Peyer's patch (tissue), 4 donors: ENCODE results near the gene COPG2. TPM values are rescaled to one million over a fixed set of nuclear protein-coding genes. Genes with fewer than 3 reads are reported as not detected.

Source experiments
- DNase-seq, 3 donors: peaks; one replicate each; pipeline ENCODE4 v3.0.0-alpha.2; 2017 to 2019
- H3K27ac ChIP-seq, 4 donors: fragments of 200-600 bp; sonication (generic); one replicate each; pipeline ENCODE4 v1.5.1; 2016 to 2019
- H3K27me3 ChIP-seq, 2 donors: fragments of 200-600 bp; sonication (generic); one replicate each; pipeline ENCODE4 v1.5.1; 2019
- H3K36me3 ChIP-seq, 3 donors: fragments of 200-600 bp; sonication (generic); one replicate each; pipeline ENCODE4 v1.5.1; 2016 to 2019
- H3K4me1 ChIP-seq, 4 donors: fragments of 200-600 bp; sonication (generic); one replicate each; pipeline ENCODE4 v1.5.1; 2016 to 2019
- H3K4me3 ChIP-seq, 4 donors: fragments of 200-600 bp; sonication (generic); 1 replicate in 3 of 4; 2 replicates in 1 of 4; pipeline ENCODE4 v1.5.1; 2016 to 2019; ENCODE audit warnings: mild to moderate bottlenecking in 1 of 4
- H3K9me3 ChIP-seq, 4 donors: fragments of 200-600 bp; sonication (generic); one replicate each; pipeline ENCODE4 v1.5.1; 2016 to 2019; ENCODE audit warnings: mild to moderate bottlenecking in 1 of 4
- POLR2A ChIP-seq, 2 donors: fragments of 450-650 bp; IDR thresholded peaks; one replicate each; pipeline ENCODE4 v1.5.1; 2017; ENCODE audit warnings: antibody characterized with exemption in 2 of 2, mild to moderate bottlenecking in 2 of 2, moderate library complexity in 2 of 2
- total RNA-seq, 4 donors: library from RNA; depleted of rRNA; stranded (reverse); fragments of >200 nt; gene quantifications; one replicate each; pipeline ENCODE4 v1.1.0, GENCODE V29; 2016
- TF ChIP-seq, protein P1 (sequence below), 6 experiments: fragments of 450-650 bp in 4 of 6; fragments of 200-600 bp in 2 of 6; sonication (generic) in 1 of 6; IDR thresholded peaks; one replicate each; pipeline ENCODE4 v1.5.1; 2017 to 2019; ENCODE audit warnings: antibody characterized with exemption in 6 of 6, mild to moderate bottlenecking in 3 of 6, moderate library complexity in 1 of 6

The COPG2 gene
- total RNA-seq: 10 to 100 TPM in 3 of 4 donors, 1 to 10 TPM in 1; 5.3 to 14.9 (median 12.0) TPM

DNA sequence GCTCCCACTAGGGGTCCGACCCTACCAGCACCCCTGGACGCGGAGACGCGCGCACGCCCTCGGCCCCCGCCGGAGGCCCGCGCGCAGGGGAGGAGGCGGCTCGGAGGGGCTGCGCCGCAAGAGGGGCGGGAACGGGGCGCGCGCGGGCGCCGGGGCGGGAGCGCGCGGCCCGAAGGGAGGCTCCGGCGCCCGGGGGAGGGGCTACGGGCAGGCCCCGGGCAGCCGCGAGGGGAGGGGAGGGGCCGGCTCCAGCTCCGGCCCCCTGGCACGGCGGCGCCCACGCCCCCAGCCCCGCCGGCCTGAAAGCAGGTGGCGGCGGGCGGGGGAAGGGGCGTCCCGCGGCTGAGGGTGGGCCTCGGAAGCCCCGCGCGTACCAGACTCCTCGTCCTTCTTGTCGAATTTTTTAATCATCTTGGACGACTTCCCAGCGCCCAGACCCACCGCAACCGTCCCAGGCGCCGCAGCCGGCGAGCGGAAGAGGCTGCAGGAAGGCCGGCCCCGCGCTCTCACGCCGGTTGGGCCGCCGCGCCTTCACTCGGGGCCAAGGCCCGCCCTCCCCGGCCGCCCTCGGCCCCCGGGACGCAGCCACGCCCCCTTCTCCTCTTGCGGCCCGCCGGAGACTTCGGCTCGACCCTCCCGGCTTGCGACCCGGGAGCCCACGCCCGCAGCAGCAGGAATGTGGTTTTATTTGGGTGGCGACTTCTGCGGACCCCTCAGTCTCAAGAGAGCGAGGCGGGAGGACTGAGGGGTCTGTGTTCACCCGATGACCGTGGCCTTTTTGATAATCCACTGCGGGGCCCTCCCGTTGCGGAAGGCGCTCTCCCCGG, at the start of gene COPG2:
TSS of gene COPG2 (minus strand) at position 491 of the 827 bp plus-strand sequence. CDS start at position 411, 80 bp downstream.
- Histone ChIP-seq H3K27me3 (no peaks in the 10 kb centered on the region), H3K27ac (peak within 1 kb of the TSS; percentile 74 to 85 (median 83)), H3K4me3 (peak within 1 kb of the TSS; percentile 73 to 90 (median 84)), H3K9me3 (no peaks in the 10 kb centered on the region), H3K4me1 (peaks cover 0 to 4% (median 0%) of the 10 kb centered on the region in 4 donors), H3K36me3 (no peaks in the 10 kb centered on the region)
- peak in 1 of 2 donors; percentile 33 for TF ChIP-seq POLR2A (IDR thresholded peaks at IDR 0.05)
- TF ChIP-seq, protein P1, sequence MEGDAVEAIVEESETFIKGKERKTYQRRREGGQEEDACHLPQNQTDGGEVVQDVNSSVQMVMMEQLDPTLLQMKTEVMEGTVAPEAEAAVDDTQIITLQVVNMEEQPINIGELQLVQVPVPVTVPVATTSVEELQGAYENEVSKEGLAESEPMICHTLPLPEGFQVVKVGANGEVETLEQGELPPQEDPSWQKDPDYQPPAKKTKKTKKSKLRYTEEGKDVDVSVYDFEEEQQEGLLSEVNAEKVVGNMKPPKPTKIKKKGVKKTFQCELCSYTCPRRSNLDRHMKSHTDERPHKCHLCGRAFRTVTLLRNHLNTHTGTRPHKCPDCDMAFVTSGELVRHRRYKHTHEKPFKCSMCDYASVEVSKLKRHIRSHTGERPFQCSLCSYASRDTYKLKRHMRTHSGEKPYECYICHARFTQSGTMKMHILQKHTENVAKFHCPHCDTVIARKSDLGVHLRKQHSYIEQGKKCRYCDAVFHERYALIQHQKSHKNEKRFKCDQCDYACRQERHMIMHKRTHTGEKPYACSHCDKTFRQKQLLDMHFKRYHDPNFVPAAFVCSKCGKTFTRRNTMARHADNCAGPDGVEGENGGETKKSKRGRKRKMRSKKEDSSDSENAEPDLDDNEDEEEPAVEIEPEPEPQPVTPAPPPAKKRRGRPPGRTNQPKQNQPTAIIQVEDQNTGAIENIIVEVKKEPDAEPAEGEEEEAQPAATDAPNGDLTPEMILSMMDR (IDR thresholded peaks at IDR 0.05): peak in 1 of 6 experiments; percentile 17
- peak; percentile 85 to 94 (median 90) for DNase-seq

DNA sequence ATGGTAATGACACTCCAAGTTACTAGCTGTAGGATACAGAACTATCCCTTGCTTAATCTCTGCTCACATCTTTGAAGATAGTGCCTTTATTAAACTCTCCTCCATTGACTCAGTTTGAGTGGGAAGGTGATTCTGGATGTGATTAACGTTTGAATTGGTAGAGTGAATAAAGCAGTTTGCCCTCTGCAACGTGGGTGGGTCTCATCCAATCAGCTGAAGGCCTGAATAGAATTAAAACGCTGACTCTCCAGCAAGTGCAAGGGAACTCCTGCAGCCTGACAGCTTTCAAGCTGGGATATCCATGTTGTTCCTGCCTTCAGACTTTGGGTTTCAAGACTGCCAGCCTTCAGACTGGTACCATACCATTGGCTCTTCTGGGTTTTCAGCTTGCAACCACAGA, 43.9 kb upstream of the COPG2 start:
- H3K36me3 ChIP-seq: no peaks in the 10 kb centered on the region
- H3K9me3 ChIP-seq: no peaks in the 10 kb centered on the region
- DNase-seq: no peak
- H3K27me3 ChIP-seq: no peaks in the 10 kb centered on the region
- no peak overlapping the region for H3K4me3 ChIP-seq
- no peaks in the 10 kb centered on the region for H3K4me1 ChIP-seq
- no peak for TF ChIP-seq POLR2A (IDR thresholded peaks at IDR 0.05)
- TF ChIP-seq, protein P1 (IDR thresholded peaks at IDR 0.05): no peak
- no peak overlapping the region for H3K27ac ChIP-seq

- H3K27ac ChIP-seq: no peak overlapping the region
- no peak for DNase-seq
- H3K4me3 ChIP-seq: no peak overlapping the region
- no peaks in the 10 kb centered on the region for H3K27me3 ChIP-seq
- no peaks in the 10 kb centered on the region for H3K36me3 ChIP-seq
- TF ChIP-seq, protein P1 (IDR thresholded peaks at IDR 0.05): no peak
- H3K9me3 ChIP-seq: no peaks in the 10 kb centered on the region
- H3K4me1 ChIP-seq: no peaks in the 10 kb centered on the region
Observed at GRCh38 chr7:130708766-130709165, 40.2 kb upstream of the COPG2 start.

DNA sequence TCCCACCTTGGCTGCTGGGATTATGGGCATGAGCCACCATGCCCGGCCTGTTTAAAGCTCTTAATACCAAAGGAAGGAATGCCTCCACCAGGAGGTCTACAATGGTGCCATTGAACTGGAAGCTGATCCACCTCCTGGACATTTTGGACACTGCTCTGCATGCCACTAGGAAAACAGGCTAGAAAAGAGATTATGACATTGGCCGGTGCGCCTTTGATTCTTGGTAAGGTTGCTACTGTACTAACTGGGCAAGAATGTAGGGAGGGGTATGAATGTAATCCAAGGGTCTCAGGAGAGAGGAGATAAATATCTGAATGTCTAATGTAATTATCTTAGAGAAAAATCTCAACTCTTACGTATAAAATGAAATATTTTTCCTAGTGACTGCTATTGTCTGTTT, 39.5 kb upstream of the COPG2 start:
- no peaks in the 10 kb centered on the region for H3K9me3 ChIP-seq
- no peak overlapping the region for H3K4me3 ChIP-seq
- no peaks in the 10 kb centered on the region for H3K4me1 ChIP-seq
- H3K27ac ChIP-seq: no peak overlapping the region
- TF ChIP-seq, protein P1 (IDR thresholded peaks at IDR 0.05): no peak
- TF ChIP-seq POLR2A (IDR thresholded peaks at IDR 0.05): no peak
- H3K36me3 ChIP-seq: no peaks in the 10 kb centered on the region
- H3K27me3 ChIP-seq: no peaks in the 10 kb centered on the region
- DNase-seq: no peak

DNA sequence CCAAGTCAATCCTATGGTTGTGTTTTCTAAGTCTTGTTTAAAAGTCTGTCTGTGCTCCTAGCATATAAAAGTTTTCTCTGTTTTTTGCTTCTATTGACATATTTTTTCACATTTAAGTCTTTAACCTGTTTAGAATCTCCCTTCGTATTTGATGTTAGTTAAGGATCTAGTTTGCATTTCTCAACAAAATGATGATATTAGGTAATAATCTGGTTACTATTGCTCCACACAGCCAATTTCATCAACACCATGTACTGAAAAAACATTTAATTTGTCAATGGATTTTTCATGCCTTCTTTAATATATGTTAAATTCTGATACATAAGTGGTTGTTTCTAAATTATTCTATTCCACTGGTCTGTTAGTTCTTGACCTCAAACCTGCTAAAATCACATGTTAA, 35.3 kb upstream of the COPG2 start:
- Histone ChIP-seq H3K36me3 (no peaks in the 10 kb centered on the region), H3K4me3 (no peak overlapping the region), H3K9me3 (no peaks in the 10 kb centered on the region), H3K4me1 (no peaks in the 10 kb centered on the region), H3K27ac (no peak overlapping the region), H3K27me3 (no peaks in the 10 kb centered on the region)
- no peak for DNase-seq
- TF ChIP-seq, protein P1 (IDR thresholded peaks at IDR 0.05): no peak
